WTC11 (cell line): ENCODE data around the gene GHRHR. TPM values are rescaled to one million over a fixed set of nuclear protein-coding genes. Genes with fewer than 3 reads are reported as not detected.

Source experiments
- ATAC-seq: fragments of 200-7000 bp; cut with Tn5 transposase; 2 replicates; pipeline ENCODE4 v1.10.0; 2021; ENCODE audit warnings: mild to moderate bottlenecking, moderate library complexity
- CTCF ChIA-PET: fragments of 300-600 bp; sonication (Branson Sonifier 250); formaldehyde crosslinking; loops from one replicate; lab custom pipeline; 2021; ENCODE audit warnings: antibody characterized with exemption; lab: Charles Lee
- POLR2A ChIA-PET: fragments of 350-600 bp; sonication (Branson Sonifier 250); formaldehyde crosslinking; loops from one replicate; lab custom pipeline; 2021; ENCODE audit warnings: antibody characterized with exemption; lab: Charles Lee
- DNase-seq: peaks from one replicate; pipeline ENCODE4 v3.0.0; 2021; ENCODE audit warnings: low spot score
- H3K27ac Mint-ChIP-seq: 2 replicates; pipeline ENCODE4 v1.8.0; 2021; ENCODE audit warnings: mixed read lengths
- H3K27me3 Mint-ChIP-seq: 2 replicates; pipeline ENCODE4 v1.8.0; 2021; ENCODE audit warnings: low read depth, mild to moderate bottlenecking, moderate library complexity, mixed read lengths
- H3K36me3 Mint-ChIP-seq: 2 replicates; pipeline ENCODE4 v1.8.0; 2021; ENCODE audit warnings: mixed read lengths
- H3K4me1 Mint-ChIP-seq: 2 replicates; pipeline ENCODE4 v1.8.0; 2022; ENCODE audit warnings: mixed read lengths
- H3K4me3 Mint-ChIP-seq: 2 replicates; pipeline ENCODE4 v1.8.0; 2021; ENCODE audit warnings: mild to moderate bottlenecking, moderate library complexity, mixed read lengths
- H3K9me3 Mint-ChIP-seq: 2 replicates; pipeline ENCODE4 v1.8.0; 2021; ENCODE audit warnings: mixed read lengths
- AFF4 ChIP-seq: sonication (generic); formaldehyde crosslinking; IDR thresholded peaks from 2 replicates; pipeline ENCODE4 v1.8.1; 2023; ENCODE audit warnings: mild to moderate bottlenecking, missing genetic modification reagents, borderline replicate concordance
- GABPB1 ChIP-seq: sonication (generic); formaldehyde crosslinking; IDR thresholded peaks from 2 replicates; pipeline ENCODE4 v1.8.1; 2023; ENCODE audit warnings: mild to moderate bottlenecking, missing genetic modification reagents
- GRHL2 ChIP-seq: fragments of 250-450 bp; sonication (Bioruptor Pico); IDR thresholded peaks from 2 replicates; pipeline ENCODE4 v1.8.0; 2022; ENCODE audit warnings: mild to moderate bottlenecking, moderate library complexity; ENCODE audit not compliant: insufficient replicate concordance, severe bottlenecking
- NFATC4 ChIP-seq: fragments of 250-450 bp; sonication (Bioruptor Pico); IDR thresholded peaks from 2 replicates; pipeline ENCODE4 v1.9.0; 2021; ENCODE audit warnings: mild to moderate bottlenecking
- RORB ChIP-seq: fragments of 250-450 bp; sonication (Bioruptor Pico); IDR thresholded peaks from 2 replicates; pipeline ENCODE4 v1.9.0; 2021; ENCODE audit warnings: mild to moderate bottlenecking
- TCF7 ChIP-seq: sonication (generic); formaldehyde crosslinking; IDR thresholded peaks from 2 replicates; pipeline ENCODE4 v1.8.0; 2022; ENCODE audit warnings: mild to moderate bottlenecking, low read depth, missing genetic modification reagents, moderate library complexity
- TEAD1 ChIP-seq: sonication (generic); formaldehyde crosslinking; IDR thresholded peaks from 2 replicates; pipeline ENCODE4 v1.8.0; 2022; ENCODE audit warnings: mild to moderate bottlenecking, missing genetic modification reagents
- TEAD4 ChIP-seq: sonication (generic); formaldehyde crosslinking; IDR thresholded peaks from 2 replicates; pipeline ENCODE4 v1.8.0; 2022; ENCODE audit warnings: mild to moderate bottlenecking, missing genetic modification reagents
- ZNF317 ChIP-seq: sonication (generic); formaldehyde crosslinking; IDR thresholded peaks from 2 replicates; pipeline ENCODE4 v1.8.1; 2023; ENCODE audit warnings: low read depth, mild to moderate bottlenecking, moderate library complexity, missing genetic modification reagents, borderline replicate concordance
- ZNF423 ChIP-seq: fragments of 250-450 bp; sonication (Bioruptor Pico); IDR thresholded peaks from 2 replicates; pipeline ENCODE4 v2.1.2; 2022; ENCODE audit warnings: mild to moderate bottlenecking, moderate library complexity
- total RNA-seq: library from RNA; stranded (reverse); gene quantifications from 3 replicates; pipeline ENCODE4 v1.2.3, GENCODE V29; 2021
- TF ChIP-seq, protein P1 (sequence below): sonication (generic); formaldehyde crosslinking; IDR thresholded peaks from 2 replicates; pipeline ENCODE4 v1.8.1; 2022; ENCODE audit warnings: mild to moderate bottlenecking, missing genetic modification reagents, moderate library complexity, borderline replicate concordance
- TF ChIP-seq, protein P2 (sequence below): sonication (generic); formaldehyde crosslinking; IDR thresholded peaks from 2 replicates; pipeline ENCODE4 v1.8.1; 2022; ENCODE audit warnings: mild to moderate bottlenecking, moderate library complexity, missing genetic modification reagents
- TF ChIP-seq, protein P3 (sequence below): sonication (generic); formaldehyde crosslinking; IDR thresholded peaks from 2 replicates; pipeline ENCODE4 v1.8.0; 2022; ENCODE audit warnings: missing genetic modification reagents
- TF ChIP-seq, protein P4 (sequence below): fragments of 200-600 bp; IDR thresholded peaks from 2 replicates; pipeline ENCODE4 v1.8.0; 2022; ENCODE audit warnings: antibody characterized with exemption

GHRHR gene
- total RNA-seq, 1 experiment from 2014 or later: 5.0 TPM

- TF ChIP-seq, protein P1, sequence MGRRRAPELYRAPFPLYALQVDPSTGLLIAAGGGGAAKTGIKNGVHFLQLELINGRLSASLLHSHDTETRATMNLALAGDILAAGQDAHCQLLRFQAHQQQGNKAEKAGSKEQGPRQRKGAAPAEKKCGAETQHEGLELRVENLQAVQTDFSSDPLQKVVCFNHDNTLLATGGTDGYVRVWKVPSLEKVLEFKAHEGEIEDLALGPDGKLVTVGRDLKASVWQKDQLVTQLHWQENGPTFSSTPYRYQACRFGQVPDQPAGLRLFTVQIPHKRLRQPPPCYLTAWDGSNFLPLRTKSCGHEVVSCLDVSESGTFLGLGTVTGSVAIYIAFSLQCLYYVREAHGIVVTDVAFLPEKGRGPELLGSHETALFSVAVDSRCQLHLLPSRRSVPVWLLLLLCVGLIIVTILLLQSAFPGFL (CRISPR knock-in tag): no peak
- TF ChIP-seq GABPB1 (no peak), TCF7 (CRISPR knock-in tag) (no peak), NFATC4 (CRISPR knock-in tag) (no peak), RORB (CRISPR knock-in tag) (no peak), ZNF317 (CRISPR knock-in tag) (no peak)
- TF ChIP-seq, protein P2, sequence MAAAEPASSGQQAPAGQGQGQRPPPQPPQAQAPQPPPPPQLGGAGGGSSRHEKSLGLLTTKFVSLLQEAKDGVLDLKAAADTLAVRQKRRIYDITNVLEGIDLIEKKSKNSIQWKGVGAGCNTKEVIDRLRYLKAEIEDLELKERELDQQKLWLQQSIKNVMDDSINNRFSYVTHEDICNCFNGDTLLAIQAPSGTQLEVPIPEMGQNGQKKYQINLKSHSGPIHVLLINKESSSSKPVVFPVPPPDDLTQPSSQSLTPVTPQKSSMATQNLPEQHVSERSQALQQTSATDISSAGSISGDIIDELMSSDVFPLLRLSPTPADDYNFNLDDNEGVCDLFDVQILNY (CRISPR knock-in tag): no peak
- TF ChIP-seq, protein P3, sequence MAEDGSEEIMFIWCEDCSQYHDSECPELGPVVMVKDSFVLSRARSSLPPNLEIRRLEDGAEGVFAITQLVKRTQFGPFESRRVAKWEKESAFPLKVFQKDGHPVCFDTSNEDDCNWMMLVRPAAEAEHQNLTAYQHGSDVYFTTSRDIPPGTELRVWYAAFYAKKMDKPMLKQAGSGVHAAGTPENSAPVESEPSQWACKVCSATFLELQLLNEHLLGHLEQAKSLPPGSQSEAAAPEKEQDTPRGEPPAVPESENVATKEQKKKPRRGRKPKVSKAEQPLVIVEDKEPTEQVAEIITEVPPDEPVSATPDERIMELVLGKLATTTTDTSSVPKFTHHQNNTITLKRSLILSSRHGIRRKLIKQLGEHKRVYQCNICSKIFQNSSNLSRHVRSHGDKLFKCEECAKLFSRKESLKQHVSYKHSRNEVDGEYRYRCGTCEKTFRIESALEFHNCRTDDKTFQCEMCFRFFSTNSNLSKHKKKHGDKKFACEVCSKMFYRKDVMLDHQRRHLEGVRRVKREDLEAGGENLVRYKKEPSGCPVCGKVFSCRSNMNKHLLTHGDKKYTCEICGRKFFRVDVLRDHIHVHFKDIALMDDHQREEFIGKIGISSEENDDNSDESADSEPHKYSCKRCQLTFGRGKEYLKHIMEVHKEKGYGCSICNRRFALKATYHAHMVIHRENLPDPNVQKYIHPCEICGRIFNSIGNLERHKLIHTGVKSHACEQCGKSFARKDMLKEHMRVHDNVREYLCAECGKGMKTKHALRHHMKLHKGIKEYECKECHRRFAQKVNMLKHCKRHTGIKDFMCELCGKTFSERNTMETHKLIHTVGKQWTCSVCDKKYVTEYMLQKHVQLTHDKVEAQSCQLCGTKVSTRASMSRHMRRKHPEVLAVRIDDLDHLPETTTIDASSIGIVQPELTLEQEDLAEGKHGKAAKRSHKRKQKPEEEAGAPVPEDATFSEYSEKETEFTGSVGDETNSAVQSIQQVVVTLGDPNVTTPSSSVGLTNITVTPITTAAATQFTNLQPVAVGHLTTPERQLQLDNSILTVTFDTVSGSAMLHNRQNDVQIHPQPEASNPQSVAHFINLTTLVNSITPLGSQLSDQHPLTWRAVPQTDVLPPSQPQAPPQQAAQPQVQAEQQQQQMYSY (CRISPR knock-in tag): no peak
- TF ChIP-seq, all 79 proteins: peak for 0
These were observed 9.5 kb downstream of the GHRHR start (continued) for GRCh38 chr7:30973292-30973691.

DNA sequence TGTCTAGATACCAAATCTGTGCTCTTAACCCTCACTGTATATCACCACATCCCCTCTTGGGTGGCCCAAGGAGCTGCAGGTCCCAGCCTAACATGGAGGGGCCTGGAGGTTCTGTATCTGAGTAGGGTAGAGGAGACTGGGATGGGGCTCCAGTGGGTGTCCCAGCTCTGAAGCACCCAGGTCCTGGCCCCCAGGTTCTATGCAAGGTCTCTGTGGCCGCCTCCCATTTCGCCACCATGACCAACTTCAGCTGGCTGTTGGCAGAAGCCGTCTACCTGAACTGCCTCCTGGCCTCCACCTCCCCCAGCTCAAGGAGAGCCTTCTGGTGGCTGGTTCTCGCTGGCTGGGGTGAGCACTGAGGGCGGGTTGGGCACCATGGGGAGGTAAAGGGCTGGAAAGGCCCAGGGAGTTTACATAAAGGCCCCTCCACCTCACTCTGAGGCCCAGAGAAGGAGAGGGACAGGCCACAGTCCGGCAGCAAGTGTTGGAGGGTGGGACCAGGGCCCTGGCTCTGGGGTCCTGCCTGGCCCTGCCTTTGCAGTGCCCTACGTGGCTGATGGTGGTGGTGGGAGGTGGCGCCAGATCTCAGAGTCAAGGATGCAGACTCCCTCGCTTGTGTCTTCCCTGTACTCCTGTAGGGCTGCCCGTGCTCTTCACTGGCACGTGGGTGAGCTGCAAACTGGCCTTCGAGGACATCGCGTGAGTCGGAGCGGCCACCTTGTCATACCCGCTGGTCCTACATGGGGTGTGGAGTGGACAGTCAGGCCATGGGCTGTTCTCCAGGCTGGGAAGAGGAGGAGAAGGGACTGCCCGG, 10.2 kb downstream of the GHRHR start:
- H3K4me3 Mint-ChIP-seq: no peak overlapping the region
- TF ChIP-seq AFF4: no peak
- 0 out of 2 replicates have a peak, but pooled peaks have one; percentile 4 for TF ChIP-seq TEAD1
- H3K9me3 Mint-ChIP-seq: no peaks in the 10 kb centered on the region
- ATAC-seq (no peak), DNase-seq (no peak)
- ChIA-PET POLR2A (interaction anchor here (1.9 kb wide), 1 partner anchor 36 kb away, joined by 5 read pairs; no protein-coding TSS in a partner anchor), CTCF (interaction anchor here (1.0 to 8.0 kb wide), 15 partner anchors 11 to 190 kb away, joined by 3 to 107 read pairs (median 4); partner anchors contain the start of gene ADCYAP1R1)
- H3K27ac Mint-ChIP-seq: no peak overlapping the region
- H3K4me1 Mint-ChIP-seq: peaks cover 8% of the 10 kb centered on the region
- no peaks in the 10 kb centered on the region; the same call in 1 of the 2 replicates for H3K27me3 Mint-ChIP-seq
- H3K36me3 Mint-ChIP-seq: no peaks in the 10 kb centered on the region

- ATAC-seq (peak; percentile 86), DNase-seq (peak; percentile 82)
- ChIA-PET POLR2A (interaction anchor here (1.9 kb wide), 1 partner anchor 37 kb away, joined by 5 read pairs; no protein-coding TSS in a partner anchor), CTCF (interaction anchor here (0.6 to 8.0 kb wide), 20 partner anchors 10 to 183 kb away, joined by 3 to 107 read pairs (median 3); partner anchors contain the start of gene ADCYAP1R1)
- Mint-ChIP-seq H3K4me3 (no peak overlapping the region), H3K27ac (no peak overlapping the region), H3K9me3 (no peaks in the 10 kb centered on the region), H3K27me3 (no peaks in the 10 kb centered on the region; the same call in 1 of the 2 replicates), H3K4me1 (peaks cover 8% of the 10 kb centered on the region), H3K36me3 (no peaks in the 10 kb centered on the region)
- TF ChIP-seq, protein P4, sequence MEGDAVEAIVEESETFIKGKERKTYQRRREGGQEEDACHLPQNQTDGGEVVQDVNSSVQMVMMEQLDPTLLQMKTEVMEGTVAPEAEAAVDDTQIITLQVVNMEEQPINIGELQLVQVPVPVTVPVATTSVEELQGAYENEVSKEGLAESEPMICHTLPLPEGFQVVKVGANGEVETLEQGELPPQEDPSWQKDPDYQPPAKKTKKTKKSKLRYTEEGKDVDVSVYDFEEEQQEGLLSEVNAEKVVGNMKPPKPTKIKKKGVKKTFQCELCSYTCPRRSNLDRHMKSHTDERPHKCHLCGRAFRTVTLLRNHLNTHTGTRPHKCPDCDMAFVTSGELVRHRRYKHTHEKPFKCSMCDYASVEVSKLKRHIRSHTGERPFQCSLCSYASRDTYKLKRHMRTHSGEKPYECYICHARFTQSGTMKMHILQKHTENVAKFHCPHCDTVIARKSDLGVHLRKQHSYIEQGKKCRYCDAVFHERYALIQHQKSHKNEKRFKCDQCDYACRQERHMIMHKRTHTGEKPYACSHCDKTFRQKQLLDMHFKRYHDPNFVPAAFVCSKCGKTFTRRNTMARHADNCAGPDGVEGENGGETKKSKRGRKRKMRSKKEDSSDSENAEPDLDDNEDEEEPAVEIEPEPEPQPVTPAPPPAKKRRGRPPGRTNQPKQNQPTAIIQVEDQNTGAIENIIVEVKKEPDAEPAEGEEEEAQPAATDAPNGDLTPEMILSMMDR: peak; percentile 90
- TF ChIP-seq TEAD1: 0 out of 2 replicates have a peak, but pooled peaks have one; percentile 8
- TF ChIP-seq ZNF423: 0 out of 2 replicates have a peak, but pooled peaks have one; percentile 45
- TF ChIP-seq TEAD4: no peak
- no peak for TF ChIP-seq GRHL2 (CRISPR knock-in tag)
These were observed 11.0 kb downstream of the GHRHR start for GRCh38 chr7:30974605-30975255.
